Lung microvascular endothelial cell (primary cell): ENCODE data around the gene PPDPF. TPM values are rescaled to one million over a fixed set of nuclear protein-coding genes. Genes with fewer than 3 reads are reported as not detected.
"Not testable (repeated sequence)": the region's sequence is repeated elsewhere in the genome, so short reads cannot be mapped to it uniquely, and the experiment has no call there.

ENCODE experiments used
- DNase-seq, 2 donors: peaks; one replicate each; pipeline versions ENCODE4 v3.0.0 to v3.0.0-alpha.2; 2010; ENCODE audit warnings: low read depth in 2 of 2
- total RNA-seq: library from RNA; depleted of rRNA; stranded (reverse); fragments of >200 nt; gene quantifications from 2 replicates; pipeline ENCODE4 v1.2.1, GENCODE V29; 2014

Gene PPDPF
- total RNA-seq, 1 donor from 2014 or later = 21.2 TPM

- no peak for DNase-seq
These were observed 42.8 kb downstream of the PPDPF start for GRCh38 chr20:63563225-63563935.

GRCh38 chr20:63564036-63564810 is 43.7 kb downstream of the PPDPF start:
- no peak for DNase-seq

GRCh38 chr20:63565021-63565698 is 44.6 kb downstream of the PPDPF start:
- no peak for DNase-seq

- no peak for DNase-seq
These were observed 45.3 kb downstream of the PPDPF start for GRCh38 chr20:63565699-63566335.

- no peak for DNase-seq
These were observed 46.0 kb downstream of the PPDPF start for GRCh38 chr20:63566395-63567135.

GRCh38 chr20:63567136-63567385 is 46.5 kb downstream of the PPDPF start:
- DNase-seq = no peak

GRCh38 chr20:63567386-63568169 is 47.0 kb downstream of the PPDPF start:
- DNase-seq = peak in 1 of 2 donors; percentile 28

- no peak for DNase-seq
These were observed 47.8 kb downstream of the PPDPF start for GRCh38 chr20:63568170-63568981.

GRCh38 chr20:63568986-63569949 is 48.7 kb downstream of the PPDPF start:
- DNase-seq = no peak

GRCh38 chr20:63570281-63571086 is 49.9 kb downstream of the PPDPF start:
- no peak for DNase-seq

GRCh38 chr20:63571087-63571478 is 50.5 kb downstream of the PPDPF start:
- DNase-seq = not testable (repeated sequence)

Other genes with a start within 250 kb of the PPDPF start
- 29.2 and 43.1 TPM in 2 replicates for gene ARFGAP1, start 248.0 kb upstream of the PPDPF start, total RNA-seq
- under 0.01 and 0.20 TPM in 2 replicates for gene COL20A1, start 227.6 kb upstream of the PPDPF start, total RNA-seq
- gene CHRNA4, start 159.4 kb upstream of the PPDPF start, total RNA-seq = 0.20 TPM in 1 of 2 replicates, not detected in the other
- not detected in 2 replicates for gene KCNQ2, start 48.1 kb upstream of the PPDPF start, total RNA-seq
- 5.2 and 14.8 TPM in 2 replicates for gene EEF1A2, start 21.7 kb upstream of the PPDPF start, total RNA-seq
- under 0.01 TPM in 1 of 2 replicates, not detected in the other for gene PTK6, start 16.6 kb downstream of the PPDPF start, total RNA-seq
- not detected in 2 replicates for gene SRMS, start 27.0 kb downstream of the PPDPF start, total RNA-seq
- gene FNDC11, start 33.4 kb downstream of the PPDPF start, total RNA-seq = 0.87 and 2.6 TPM in 2 replicates
- 21.1 and 35.5 TPM in 2 replicates for gene HELZ2, start 53.5 kb downstream of the PPDPF start, total RNA-seq
- gene GMEB2, start 106.3 kb downstream of the PPDPF start, total RNA-seq = 5.4 and 7.3 TPM in 2 replicates
- gene STMN3, start 132.7 kb downstream of the PPDPF start, total RNA-seq = under 0.01 and 1.1 TPM in 2 replicates
- 4.4 and 4.6 TPM in 2 replicates for gene RTEL1, start 137.5 kb downstream of the PPDPF start, total RNA-seq
- gene TNFRSF6B, start 175.9 kb downstream of the PPDPF start, total RNA-seq = 3.2 and 12.6 TPM in 2 replicates
- gene ARFRP1, start 187.2 kb downstream of the PPDPF start, total RNA-seq = 22.7 and 31.2 TPM in 2 replicates
- gene ZGPAT, start 187.3 kb downstream of the PPDPF start, total RNA-seq = 7.0 and 11.7 TPM in 2 replicates
- gene LIME1, start 215.9 kb downstream of the PPDPF start, total RNA-seq = 0.87 and 1.4 TPM in 2 replicates
- gene SLC2A4RG, start 219.0 kb downstream of the PPDPF start, total RNA-seq = 6.3 and 6.5 TPM in 2 replicates